ENCODE data around the gene TROAP.
"Not testable (repeated sequence)": the region's sequence is repeated elsewhere in the genome, so short reads cannot be mapped to it uniquely, and the experiment has no call there.

TROAP gene

DNA sequence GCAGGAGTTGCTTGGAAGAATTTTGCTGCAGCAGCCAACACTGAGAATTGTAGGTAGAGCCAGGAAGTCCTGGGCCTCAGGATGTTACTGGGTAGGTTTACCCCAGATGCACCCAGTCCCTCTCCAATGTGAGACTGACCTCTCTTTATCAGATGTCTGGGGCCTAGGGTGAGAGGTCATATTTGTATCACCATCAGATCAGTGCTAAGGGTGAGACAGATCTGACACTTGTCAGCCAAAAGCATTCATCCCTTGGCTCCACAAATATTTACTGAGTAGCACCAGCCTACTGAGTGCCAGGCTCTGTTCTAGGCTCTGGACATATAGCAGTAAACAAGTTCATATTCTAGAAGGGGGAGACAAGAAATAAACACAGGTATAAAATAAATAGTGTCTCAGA is 4.3 kb downstream of the TROAP start:
- Mint-ChIP-seq H3K4me1 (peaks cover 12% of the 10 kb centered on the region), H3K27me3 (peaks cover 5% of the 10 kb centered on the region), H3K27ac (ENCODE audit: low read depth) (no peak overlapping the region), H3K4me3 (no peak overlapping the region), H3K36me3 (ENCODE audit: insufficient read depth) (peaks cover 2% of the 10 kb centered on the region), H3K9me3 (no peaks in the 10 kb centered on the region)
- ATAC-seq (replicated peaks; ENCODE audit: extremely low read depth, poor library complexity, severe bottlenecking) (no peak), DNase-seq (ENCODE audit: low spot score in 2 of 2) (no peak)

- H3K27ac Mint-ChIP-seq (ENCODE audit: low read depth), result no peak overlapping the region
- H3K9me3 Mint-ChIP-seq, result no peaks in the 10 kb centered on the region
- H3K4me1 Mint-ChIP-seq, result peaks cover 11% of the 10 kb centered on the region
- DNase-seq (ENCODE audit: low spot score in 2 of 2) (no peak), ATAC-seq (replicated peaks; ENCODE audit: extremely low read depth, poor library complexity, severe bottlenecking) (no peak)
- peaks cover 2% of the 10 kb centered on the region for H3K36me3 Mint-ChIP-seq (ENCODE audit: insufficient read depth)
- H3K27me3 Mint-ChIP-seq, result peaks cover 10% of the 10 kb centered on the region
- H3K4me3 Mint-ChIP-seq, result no peak overlapping the region
Observed at GRCh38 chr12:49327887-49328286, 4.8 kb downstream of the TROAP start.

DNA sequence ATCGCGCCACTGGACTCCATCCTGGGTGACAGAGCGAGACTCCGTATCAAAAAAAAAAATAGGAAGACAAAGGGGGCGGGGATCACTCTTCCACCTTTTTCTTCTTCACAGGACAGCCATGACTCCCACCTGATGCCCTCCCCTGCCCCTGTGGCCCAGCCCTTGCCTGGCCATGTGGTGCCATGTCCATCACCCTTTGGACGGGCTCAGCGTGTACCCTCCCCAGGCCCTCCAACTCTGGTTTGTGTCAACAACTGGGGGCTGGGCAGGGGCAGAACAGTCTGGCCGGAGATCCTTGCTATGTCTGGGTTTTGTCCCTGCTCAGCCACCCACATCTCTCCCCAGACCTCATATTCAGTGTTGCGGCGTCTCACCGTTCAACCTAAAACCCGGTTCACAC is 5.8 kb downstream of the TROAP start:
- Mint-ChIP-seq H3K27ac (ENCODE audit: low read depth) (no peak overlapping the region), H3K9me3 (no peaks in the 10 kb centered on the region), H3K4me3 (no peak overlapping the region), H3K36me3 (ENCODE audit: insufficient read depth) (no peaks in the 10 kb centered on the region), H3K4me1 (peaks cover 5% of the 10 kb centered on the region), H3K27me3 (peaks cover 15% of the 10 kb centered on the region)
- DNase-seq (ENCODE audit: low spot score in 2 of 2) (no peak), ATAC-seq (replicated peaks; ENCODE audit: extremely low read depth, poor library complexity, severe bottlenecking) (no peak)

DNA sequence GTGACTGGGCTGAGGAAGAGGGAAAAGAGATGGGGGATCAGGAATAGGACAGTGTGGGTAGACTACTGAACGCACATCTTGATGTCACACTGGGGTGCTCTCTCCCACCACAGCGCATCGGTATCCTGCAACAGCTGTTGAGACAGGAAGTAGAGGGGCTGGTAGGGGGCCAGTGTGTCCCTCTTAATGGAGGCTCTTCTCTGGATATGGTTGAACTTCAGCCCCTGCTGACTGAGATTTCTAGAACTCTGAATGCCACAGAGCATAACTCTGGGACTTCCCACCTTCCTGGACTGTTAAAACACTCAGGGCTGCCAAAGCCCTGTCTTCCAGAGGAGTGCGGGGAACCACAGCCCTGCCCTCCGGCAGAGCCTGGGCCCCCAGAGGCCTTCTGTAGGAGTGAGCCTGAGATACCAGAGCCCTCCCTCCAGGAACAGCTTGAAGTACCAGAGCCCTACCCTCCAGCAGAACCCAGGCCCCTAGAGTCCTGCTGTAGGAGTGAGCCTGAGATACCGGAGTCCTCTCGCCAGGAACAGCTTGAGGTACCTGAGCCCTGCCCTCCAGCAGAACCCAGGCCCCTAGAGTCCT is 7.1 kb downstream of the TROAP start:
- peaks cover 5% of the 10 kb centered on the region for H3K4me1 Mint-ChIP-seq
- H3K27ac Mint-ChIP-seq (ENCODE audit: low read depth), result no peak overlapping the region
- no peaks in the 10 kb centered on the region for H3K36me3 Mint-ChIP-seq (ENCODE audit: insufficient read depth)
- DNase-seq (ENCODE audit: low spot score in 2 of 2), result no peak
- peaks cover 27% of the 10 kb centered on the region for H3K27me3 Mint-ChIP-seq
- ATAC-seq (replicated peaks; ENCODE audit: extremely low read depth, poor library complexity, severe bottlenecking), result no peak
- no peak overlapping the region for H3K4me3 Mint-ChIP-seq
- H3K9me3 Mint-ChIP-seq, result no peaks in the 10 kb centered on the region

DNA sequence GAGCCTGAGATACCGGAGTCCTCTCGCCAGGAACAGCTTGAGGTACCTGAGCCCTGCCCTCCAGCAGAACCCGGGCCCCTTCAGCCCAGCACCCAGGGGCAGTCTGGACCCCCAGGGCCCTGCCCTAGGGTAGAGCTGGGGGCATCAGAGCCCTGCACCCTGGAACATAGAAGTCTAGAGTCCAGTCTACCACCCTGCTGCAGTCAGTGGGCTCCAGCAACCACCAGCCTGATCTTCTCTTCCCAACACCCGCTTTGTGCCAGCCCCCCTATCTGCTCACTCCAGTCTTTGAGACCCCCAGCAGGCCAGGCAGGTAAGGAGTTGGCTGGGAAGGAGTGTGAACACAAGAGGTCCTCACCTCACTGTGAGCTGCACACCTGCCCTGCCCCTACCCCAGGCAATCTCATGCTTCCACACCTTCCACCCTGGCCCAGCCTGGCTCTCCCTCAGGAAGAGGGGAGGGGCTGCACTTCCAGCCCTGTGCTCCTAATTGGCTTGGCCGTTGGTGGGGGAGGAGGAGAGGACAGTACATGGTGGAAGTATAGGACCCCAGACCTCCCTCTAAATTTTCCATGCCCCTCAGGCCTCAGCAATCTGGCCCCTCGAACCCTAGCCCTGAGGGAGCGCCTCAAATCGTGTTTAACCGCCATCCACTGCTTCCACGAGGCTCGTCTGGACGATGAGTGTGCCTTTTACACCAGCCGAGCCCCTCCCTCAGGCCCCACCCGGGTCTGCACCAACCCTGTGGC is 7.8 kb downstream of the TROAP start:
- Mint-ChIP-seq H3K4me1 (peaks cover 5% of the 10 kb centered on the region), H3K9me3 (no peaks in the 10 kb centered on the region), H3K4me3 (no peak overlapping the region), H3K27me3 (peaks cover 33% of the 10 kb centered on the region), H3K27ac (ENCODE audit: low read depth) (no peak overlapping the region), H3K36me3 (ENCODE audit: insufficient read depth) (no peaks in the 10 kb centered on the region)
- ATAC-seq (replicated peaks; ENCODE audit: extremely low read depth, poor library complexity, severe bottlenecking), result no peak
- DNase-seq (ENCODE audit: low spot score in 2 of 2), result no peak

GRCh38 chr12:49331380-49332222 is 8.5 kb downstream of the TROAP start:
- ATAC-seq (replicated peaks; ENCODE audit: extremely low read depth, poor library complexity, severe bottlenecking) (no peak), DNase-seq (ENCODE audit: low spot score in 2 of 2) (no peak)
- Mint-ChIP-seq H3K4me3 (no peak overlapping the region), H3K4me1 (peaks cover 5% of the 10 kb centered on the region), H3K27ac (ENCODE audit: low read depth) (no peak overlapping the region), H3K36me3 (ENCODE audit: insufficient read depth) (no peaks in the 10 kb centered on the region), H3K9me3 (no peaks in the 10 kb centered on the region), H3K27me3 (peaks cover 34% of the 10 kb centered on the region)

DNA sequence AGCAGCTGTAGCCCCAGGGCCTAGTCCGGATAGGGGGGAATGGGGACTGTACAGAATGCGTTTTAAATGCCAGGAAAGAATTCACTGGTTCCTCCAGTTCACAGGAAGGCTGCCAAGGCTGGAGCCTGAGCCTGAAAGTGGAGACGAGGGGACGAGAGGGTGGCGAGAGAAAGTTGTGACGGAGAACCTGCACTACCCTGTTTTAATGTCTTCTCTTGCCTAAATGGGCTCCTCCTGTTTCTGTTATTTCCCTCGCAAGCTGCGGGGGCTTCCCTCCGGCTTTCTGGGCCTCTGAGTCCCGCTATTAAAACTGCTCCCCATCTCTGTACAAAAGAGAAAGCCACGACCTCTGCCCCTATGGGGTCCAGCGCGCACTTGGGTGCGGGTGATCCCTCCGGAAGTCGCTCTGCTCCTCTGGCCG is 9.4 kb downstream of the TROAP start:
- Mint-ChIP-seq H3K4me1 (peaks cover 13% of the 10 kb centered on the region), H3K9me3 (no peaks in the 10 kb centered on the region), H3K27me3 (peaks cover 43% of the 10 kb centered on the region), H3K4me3 (no peak overlapping the region), H3K36me3 (ENCODE audit: insufficient read depth) (peaks cover 2% of the 10 kb centered on the region), H3K27ac (ENCODE audit: low read depth) (no peak overlapping the region)
- DNase-seq (ENCODE audit: low spot score in 2 of 2) (no peak), ATAC-seq (replicated peaks; ENCODE audit: extremely low read depth, poor library complexity, severe bottlenecking) (no peak)

DNA sequence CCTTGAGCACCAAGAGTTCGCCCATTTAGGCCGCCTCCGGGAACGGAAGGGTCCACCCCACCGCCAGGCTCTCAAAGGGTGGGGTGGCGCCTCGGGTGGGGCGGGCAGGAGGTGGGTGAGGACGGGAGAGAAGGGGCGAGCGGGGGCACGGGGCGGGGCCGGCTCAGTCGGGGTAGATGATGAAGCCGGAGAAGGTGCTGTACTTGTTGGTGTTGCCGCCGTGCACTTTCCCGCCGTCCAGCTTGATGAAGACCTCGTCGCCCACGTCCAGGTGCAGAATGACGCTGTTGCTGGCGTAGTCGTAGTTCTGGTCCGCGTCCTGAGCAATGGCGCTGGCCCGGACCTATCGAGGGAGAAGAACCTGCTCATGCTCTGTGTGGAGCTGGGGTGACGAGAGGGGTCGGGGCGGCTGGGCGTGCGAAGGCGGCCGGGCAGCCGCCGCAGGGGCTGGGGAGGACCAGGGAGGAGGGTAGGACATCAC is 9.9 kb downstream of the TROAP start:
- Mint-ChIP-seq H3K4me3 (peak overlapping the region; percentile 38), H3K27ac (ENCODE audit: low read depth) (no peak overlapping the region), H3K36me3 (ENCODE audit: insufficient read depth) (peaks cover 2% of the 10 kb centered on the region), H3K27me3 (peaks cover 47% of the 10 kb centered on the region), H3K4me1 (peaks cover 18% of the 10 kb centered on the region), H3K9me3 (no peaks in the 10 kb centered on the region)
- ATAC-seq (replicated peaks; ENCODE audit: extremely low read depth, poor library complexity, severe bottlenecking) (no peak), DNase-seq (ENCODE audit: low spot score in 2 of 2) (no peak)

DNA sequence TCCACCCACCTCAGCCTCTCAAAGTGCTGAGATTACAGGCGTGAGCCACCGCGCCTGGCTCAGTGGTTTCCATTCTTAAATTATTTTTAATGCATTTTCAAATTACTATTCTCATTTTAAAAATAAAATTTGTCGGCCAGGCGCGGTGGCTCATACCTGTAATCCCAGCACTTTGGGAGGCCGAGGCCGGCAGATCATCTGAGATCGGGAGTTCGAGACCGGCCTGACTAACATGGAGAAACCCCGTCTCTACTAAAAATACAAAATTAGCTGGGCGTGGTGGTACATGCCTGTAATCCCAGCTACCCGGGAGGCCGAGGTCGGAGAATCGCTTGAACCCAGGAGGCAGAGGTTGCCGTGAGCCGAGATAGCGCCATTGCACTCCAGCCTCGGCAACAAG is 10.7 kb downstream of the TROAP start:
- peaks cover 18% of the 10 kb centered on the region for H3K4me1 Mint-ChIP-seq
- not testable (repeated sequence) for H3K4me3 Mint-ChIP-seq; H3K36me3 Mint-ChIP-seq (ENCODE audit: insufficient read depth); ATAC-seq (replicated peaks; ENCODE audit: extremely low read depth, poor library complexity, severe bottlenecking); DNase-seq (ENCODE audit: low spot score in 2 of 2); H3K27ac Mint-ChIP-seq (ENCODE audit: low read depth); H3K9me3 Mint-ChIP-seq
- H3K27me3 Mint-ChIP-seq, result peaks cover 55% of the 10 kb centered on the region

DNA sequence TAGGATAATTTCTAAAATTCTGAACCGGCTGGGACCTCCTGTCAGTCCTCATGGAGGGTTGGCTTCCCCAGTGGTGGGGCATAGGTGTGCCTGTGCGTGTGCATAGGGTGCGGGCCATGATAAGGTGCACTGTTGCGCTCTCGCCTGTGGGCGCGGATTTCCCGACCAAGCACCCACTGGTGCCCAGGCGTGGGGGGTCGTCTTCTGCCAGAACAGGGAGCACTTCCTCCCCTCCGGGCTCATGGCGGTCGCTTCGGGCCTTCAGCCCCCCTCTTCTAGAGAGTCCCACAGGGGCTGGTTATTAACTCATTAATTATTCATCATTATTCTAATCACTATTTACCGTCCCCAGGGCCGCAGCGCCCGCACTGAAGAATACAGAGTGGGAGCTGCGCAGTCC is 11.2 kb downstream of the TROAP start:
- no peak overlapping the region for H3K4me3 Mint-ChIP-seq
- peaks cover 60% of the 10 kb centered on the region for H3K27me3 Mint-ChIP-seq
- H3K27ac Mint-ChIP-seq (ENCODE audit: low read depth), result no peak overlapping the region
- ATAC-seq (replicated peaks; ENCODE audit: extremely low read depth, poor library complexity, severe bottlenecking) (no peak), DNase-seq (ENCODE audit: low spot score in 2 of 2) (no peak)
- H3K36me3 Mint-ChIP-seq (ENCODE audit: insufficient read depth), result peaks cover 2% of the 10 kb centered on the region
- no peaks in the 10 kb centered on the region for H3K9me3 Mint-ChIP-seq
- H3K4me1 Mint-ChIP-seq, result peaks cover 18% of the 10 kb centered on the region

- Mint-ChIP-seq H3K4me1 (peaks cover 18% of the 10 kb centered on the region), H3K27ac (ENCODE audit: low read depth) (no peak overlapping the region), H3K27me3 (peaks cover 64% of the 10 kb centered on the region), H3K9me3 (no peaks in the 10 kb centered on the region), H3K36me3 (ENCODE audit: insufficient read depth) (peaks cover 2% of the 10 kb centered on the region), H3K4me3 (no peak overlapping the region)
- ATAC-seq (replicated peaks; ENCODE audit: extremely low read depth, poor library complexity, severe bottlenecking) (no peak), DNase-seq (ENCODE audit: low spot score in 2 of 2) (no peak)
Observed at GRCh38 chr12:49334681-49335080, 11.6 kb downstream of the TROAP start.

GRCh38 chr12:49335118-49335954 is 12.3 kb downstream of the TROAP start:
- Mint-ChIP-seq H3K36me3 (ENCODE audit: insufficient read depth) (peaks cover 2% of the 10 kb centered on the region), H3K9me3 (no peaks in the 10 kb centered on the region), H3K27ac (ENCODE audit: low read depth) (no peak overlapping the region), H3K4me1 (peaks cover 18% of the 10 kb centered on the region), H3K4me3 (peak overlapping the region; percentile 10), H3K27me3 (peaks cover 69% of the 10 kb centered on the region)
- DNase-seq (ENCODE audit: low spot score in 2 of 2) (no peak), ATAC-seq (replicated peaks; ENCODE audit: extremely low read depth, poor library complexity, severe bottlenecking) (no peak)

Measured in central memory CD8-positive, alpha-beta T cell (primary cell).